ENCODE data around the gene UNK.
"Not testable (repeated sequence)": the region's sequence is repeated elsewhere in the genome, so short reads cannot be mapped to it uniquely, and the experiment has no call there.

UNK gene

DNA sequence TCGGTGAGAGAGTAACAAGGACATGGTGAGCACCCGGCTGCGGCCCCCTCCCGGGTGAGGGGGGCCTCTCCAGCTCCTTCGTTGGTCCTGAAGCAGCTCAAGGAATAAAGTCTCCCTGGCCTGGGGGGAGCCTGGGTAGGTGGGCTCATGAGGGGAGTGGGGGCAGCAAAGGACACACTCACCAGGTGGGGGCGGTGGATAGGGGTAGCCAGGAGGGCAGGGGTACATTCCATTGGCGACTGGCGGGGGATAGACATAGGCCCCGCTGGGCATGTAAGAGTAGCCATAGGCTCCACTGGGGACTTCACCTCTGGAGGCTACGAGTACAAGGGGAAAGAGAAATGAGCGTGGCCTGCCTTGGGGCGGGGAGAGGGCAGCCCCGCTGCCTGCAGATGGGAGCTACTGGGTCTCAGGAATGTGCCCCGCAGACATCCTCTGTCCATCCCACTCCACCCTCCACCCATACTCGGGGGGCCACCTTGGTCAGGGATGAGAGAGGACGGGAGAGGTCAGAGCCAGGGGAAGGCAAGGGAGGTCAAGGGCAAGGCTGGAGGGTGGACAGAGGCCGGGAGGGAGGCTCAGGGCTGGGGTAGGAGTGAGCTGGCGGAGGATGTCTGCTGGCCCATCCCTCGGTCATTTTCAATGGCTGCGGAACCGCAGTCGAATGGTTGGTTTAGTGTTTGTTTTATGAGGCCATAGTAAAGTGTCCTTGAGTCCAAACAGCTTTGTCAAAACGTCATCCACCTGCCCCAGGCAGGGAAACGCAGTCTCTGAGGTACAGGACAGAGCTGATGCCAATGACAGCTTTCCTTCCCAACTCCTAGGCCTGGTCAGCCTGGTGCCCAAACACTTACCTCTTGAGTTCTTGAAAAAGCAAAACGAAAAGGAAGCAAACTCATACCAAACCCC, 63.3 kb downstream of the UNK start:
- no peak for DNase-seq (ENCODE audit: low spot score)

DNA sequence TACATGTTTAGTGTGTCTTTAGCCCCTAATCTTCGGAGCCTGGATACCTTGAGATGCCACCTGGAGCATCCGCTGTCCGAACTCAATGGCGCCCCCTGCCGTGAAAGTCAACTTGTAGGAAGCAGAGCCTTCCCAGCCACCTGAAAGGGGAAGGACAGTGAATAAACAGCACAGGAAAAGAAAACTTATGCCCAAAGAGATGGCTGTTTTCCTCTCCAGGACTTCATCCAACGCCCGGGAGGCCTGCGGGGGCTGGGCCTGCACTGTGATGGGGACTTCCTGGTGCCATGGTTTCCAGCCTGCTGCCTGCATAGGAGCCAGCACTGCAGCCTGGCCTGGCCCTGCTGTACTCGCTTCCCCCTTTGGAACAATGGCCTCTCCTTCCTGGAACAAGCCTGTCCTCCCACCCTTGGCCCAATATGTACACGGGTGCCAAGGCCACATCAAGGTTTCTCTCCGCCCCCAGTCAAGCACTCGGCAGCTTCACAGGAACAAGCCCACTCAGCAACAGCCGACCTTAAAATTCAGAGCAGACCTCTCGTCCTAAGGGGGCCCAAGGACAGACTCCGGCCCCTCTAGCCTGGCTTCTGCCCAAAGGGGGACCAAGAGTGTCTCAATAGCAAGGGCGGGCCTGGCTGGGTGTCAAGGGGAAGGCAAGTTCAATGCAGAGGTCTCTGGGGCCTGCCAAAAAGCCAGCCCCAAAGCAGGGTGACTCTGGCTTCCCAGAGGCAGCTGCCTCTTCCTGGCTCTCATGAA, 64.1 kb downstream of the UNK start:
- DNase-seq (ENCODE audit: low spot score) = peak; percentile 61

- DNase-seq (ENCODE audit: low spot score) = no peak
These were observed 64.7 kb downstream of the UNK start for GRCh38 chr17:75849279-75849646.

DNA sequence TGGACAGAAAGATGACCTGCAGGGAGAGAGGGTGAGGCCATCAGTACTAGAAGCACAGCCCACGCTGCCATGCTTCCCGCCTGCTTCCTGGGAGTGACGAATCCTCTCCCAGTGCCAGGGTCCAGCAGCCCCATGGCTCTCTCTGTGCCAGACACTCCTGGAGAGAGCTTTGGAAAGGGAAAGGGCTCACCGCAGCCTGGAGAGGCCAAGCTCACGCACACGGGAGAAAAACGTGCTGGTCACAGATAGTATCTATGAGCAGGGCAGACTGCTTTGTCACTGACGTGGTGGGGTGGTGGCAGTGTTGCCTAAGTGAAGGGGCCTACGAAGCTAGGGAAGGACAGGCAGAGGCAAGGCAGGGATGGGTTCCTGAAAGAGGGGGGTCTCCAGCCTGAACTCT, 65.1 kb downstream of the UNK start:
- no peak for DNase-seq (ENCODE audit: low spot score)

DNA sequence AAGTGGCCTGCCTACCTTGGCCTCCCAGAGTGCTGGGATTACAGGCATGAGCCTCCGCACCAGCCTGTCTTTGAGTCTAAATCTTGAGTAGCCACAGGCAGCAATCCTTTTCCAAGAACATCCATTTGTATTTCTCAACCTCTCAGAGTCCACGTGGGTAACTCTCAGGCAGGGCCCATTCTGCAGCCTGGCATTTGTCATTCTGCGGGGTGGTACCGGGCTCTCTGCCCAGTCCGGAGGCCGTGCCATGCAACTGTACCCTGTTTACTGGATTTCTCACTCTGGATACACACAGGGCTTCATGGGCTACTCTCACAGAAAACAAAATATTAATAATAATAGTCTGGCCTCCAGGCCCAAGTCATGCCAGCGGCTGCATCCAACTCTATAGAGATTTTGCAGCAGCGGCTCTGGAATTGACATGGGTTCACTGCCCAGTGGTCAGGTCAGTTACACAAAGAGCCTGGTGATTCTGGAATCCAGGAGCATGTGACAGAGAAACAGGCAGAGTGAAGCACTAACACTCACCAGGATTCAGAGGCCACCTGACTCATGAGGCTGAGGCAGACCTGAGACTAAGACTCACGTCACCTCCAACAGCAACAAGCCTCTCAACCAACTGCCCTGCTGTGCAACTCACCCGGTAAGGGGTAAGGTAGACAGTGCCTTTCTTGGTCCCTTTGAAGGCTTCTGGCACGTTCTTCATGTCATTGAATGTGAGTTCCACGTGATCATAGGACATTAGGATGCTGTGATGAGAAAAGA, 66.5 kb downstream of the UNK start:
- no peak for DNase-seq (ENCODE audit: low spot score)

DNA sequence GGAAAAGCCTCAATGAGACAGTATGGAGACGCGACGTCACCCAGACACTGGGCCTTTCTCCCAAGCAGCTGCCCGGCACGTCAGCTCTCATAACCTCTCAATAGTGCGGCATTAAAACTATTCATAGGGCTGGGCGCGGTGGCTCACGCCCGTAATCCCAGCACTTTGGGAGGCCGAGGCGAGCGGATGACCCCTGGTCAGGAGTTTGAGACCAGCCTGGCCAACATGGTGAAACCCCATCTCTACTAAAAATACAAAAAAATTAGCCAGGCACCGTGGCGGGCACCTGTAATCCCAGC, 67.0 kb downstream of the UNK start:
- DNase-seq (ENCODE audit: low spot score) = not testable (repeated sequence)

DNA sequence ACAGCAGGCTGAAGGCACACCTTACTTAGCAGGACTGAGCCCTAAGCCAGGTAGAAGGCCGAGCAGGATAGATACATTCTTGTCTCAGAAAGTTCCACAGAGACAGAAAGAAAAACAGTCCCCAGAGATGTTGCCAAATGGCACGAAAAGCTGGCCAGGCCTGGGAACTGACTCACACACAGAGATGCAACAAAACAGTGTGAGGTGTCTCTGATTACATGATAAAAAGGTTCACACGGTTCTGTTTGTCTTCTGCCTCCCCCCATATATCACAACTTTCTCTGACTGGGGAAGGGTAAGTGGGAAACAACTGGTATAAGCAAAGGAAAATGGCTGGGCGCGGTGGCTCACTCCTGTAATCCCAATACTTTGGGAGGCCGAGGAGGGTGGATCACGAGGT, 68.8 kb downstream of the UNK start:
- DNase-seq (ENCODE audit: low spot score) = no peak

- no peak for DNase-seq (ENCODE audit: low spot score)
These were observed 69.6 kb downstream of the UNK start for GRCh38 chr17:75854101-75854748.

GRCh38 chr17:75854881-75855309, 70.3 kb downstream of the UNK start:
- DNase-seq (ENCODE audit: low spot score) = no peak

DNA sequence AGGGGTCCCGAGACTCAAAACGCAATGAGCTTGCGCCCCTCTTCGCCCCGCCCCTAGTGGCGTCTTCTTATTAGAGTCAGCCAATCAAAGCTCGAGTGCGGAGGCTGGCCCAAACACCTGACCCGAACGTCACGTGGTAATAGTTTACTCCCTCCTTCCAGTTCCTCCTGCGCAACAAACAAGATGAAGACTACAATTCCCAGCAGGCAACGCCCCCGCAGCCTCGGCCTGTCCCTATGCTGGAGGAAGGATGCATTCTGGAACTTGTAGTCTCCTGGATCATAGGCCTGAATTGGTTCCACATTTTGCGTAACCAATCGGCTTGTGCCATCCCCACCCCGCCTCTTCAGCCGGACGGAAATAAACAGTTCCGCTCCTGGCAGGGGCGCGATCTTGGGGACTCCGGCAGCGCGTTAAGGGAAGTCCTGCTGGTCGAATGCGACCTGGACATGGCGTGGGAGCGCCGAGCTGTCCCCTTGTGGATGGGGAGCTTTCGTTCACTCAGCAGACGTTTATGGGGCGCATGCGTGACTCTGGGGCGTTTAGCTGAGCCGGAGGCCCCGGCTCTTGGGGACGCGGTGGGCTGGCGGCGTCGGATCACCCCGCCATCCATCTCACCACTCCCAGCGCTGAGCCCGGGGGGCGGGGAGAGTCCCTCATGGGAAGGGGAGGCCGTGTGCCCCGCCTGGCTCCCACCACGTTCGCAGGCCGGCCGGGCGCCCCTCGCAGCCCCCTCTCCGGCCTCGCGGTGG, 70.9 kb downstream of the UNK start, which contains the start of gene WBP2:
WBP2 (minus strand) TSS at position 26 of the 752 bp plus-strand sequence. CDS start 38 bp downstream, outside the sequence.
- DNase-seq (ENCODE audit: low spot score) = peak; percentile 100

GRCh38 chr17:75856062-75856756, 71.6 kb downstream of the UNK start:
- no peak for DNase-seq (ENCODE audit: low spot score)

DNA sequence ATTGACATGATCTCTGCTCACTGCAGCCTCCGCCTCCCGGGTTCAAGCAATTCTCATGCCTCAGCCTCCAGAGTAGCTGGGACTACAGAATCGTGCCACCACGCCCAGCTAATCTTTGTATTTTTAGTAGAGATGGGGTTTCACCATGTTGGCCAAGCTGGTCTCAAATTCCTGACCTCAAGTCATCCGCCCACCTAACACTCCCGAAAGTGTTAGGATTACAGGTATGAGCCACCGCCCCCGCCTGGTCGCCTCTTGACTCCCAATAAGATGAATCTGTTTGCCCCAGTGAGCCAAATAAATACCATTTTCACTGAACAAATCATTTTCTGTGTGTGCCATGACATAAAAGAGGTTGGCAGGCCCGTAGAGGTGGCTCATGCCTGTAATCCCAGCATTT, 74.8 kb downstream of the UNK start:
- DNase-seq (ENCODE audit: low spot score) = not testable (repeated sequence)

GRCh38 chr17:75861927-75862317, 77.3 kb downstream of the UNK start:
- no peak for DNase-seq (ENCODE audit: low spot score)

GRCh38 chr17:75864448-75864871, 79.9 kb downstream of the UNK start:
- no peak for DNase-seq (ENCODE audit: low spot score)

DNA sequence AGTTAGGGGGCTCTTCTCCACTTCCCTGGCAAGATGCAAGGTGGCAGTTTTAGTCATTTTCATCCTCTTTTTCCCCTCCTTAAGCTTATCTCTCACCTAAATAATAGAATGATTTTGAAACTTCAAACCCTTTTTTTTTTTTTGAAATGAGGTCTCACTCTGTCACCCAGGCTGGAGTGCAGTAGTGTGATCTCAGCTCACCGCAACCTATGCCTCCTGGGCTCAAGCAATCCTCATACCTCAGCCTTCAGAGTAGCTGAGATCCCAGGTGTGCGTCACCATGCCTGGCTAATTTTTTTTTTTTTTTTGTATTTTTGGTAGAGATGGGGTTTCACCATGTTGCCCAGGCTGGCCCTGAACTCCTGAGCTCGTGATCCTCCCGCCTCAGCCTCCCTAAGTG, 80.3 kb downstream of the UNK start:
- not testable (repeated sequence) for DNase-seq (ENCODE audit: low spot score)

DNA sequence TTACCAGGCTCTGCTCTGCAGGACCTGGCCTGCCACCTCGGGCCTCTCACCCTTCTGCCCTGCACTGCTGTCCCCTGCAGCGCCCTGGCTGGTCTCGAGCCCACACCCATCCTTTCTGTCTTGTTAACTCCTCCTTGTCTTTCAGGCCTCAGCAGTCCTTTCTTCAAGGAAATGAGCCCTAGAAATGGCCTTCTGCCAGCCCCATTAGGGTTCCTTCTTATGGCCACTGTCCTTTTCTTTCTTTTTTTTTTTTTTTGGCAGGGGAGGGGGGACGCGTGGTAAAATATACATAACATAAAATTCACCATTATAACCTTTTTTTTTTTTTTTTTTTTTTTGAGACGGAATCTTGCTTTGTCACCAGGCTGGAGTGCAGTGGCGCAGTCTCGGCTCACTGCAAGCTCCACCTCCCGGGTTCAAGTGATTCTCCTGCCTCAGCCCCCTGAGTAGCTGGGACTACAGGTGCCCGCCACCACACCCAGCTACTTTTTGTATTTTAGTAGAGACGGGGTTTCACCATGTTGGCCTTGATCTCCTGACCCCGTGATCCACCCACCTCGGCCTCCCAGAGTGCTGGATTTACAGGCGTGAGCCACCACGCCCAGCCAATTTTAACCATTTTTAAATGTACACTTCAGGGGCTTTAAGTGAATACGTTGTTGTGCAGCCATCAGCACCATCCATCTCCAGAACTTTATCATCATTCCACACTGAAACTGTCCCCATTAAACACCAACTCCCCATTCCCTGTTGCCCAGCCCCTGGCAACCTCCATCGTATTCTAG, 81.0 kb downstream of the UNK start:
- not testable (repeated sequence) for DNase-seq (ENCODE audit: low spot score)

DNA sequence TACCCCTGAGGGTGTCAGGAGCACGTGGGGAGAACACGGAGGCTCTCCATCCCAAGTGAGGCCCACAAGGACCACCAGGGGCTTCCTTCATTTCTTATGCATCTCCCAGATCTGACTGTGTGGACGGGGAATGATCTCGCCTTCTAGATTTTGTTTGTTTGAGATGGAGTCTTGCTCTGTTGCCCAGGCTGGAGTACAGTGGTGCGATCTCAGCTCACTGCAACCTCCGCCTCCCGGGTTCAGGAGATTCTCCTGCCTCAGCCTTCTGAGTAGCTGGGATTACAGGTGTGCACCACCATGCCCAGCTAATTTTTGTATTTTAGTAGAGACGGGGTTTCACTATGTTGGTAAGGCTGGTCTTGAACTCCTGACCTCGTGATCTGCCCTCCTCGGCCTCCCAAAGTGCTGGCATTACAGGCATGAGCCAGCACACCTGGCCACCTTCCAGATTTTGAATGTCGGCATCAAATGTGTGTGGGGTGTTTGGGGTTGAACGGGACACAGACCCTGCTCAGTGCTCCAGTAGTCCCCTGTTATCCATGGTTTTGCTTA, 84.2 kb downstream of the UNK start:
- DNase-seq (ENCODE audit: low spot score) = not testable (repeated sequence)

DNA sequence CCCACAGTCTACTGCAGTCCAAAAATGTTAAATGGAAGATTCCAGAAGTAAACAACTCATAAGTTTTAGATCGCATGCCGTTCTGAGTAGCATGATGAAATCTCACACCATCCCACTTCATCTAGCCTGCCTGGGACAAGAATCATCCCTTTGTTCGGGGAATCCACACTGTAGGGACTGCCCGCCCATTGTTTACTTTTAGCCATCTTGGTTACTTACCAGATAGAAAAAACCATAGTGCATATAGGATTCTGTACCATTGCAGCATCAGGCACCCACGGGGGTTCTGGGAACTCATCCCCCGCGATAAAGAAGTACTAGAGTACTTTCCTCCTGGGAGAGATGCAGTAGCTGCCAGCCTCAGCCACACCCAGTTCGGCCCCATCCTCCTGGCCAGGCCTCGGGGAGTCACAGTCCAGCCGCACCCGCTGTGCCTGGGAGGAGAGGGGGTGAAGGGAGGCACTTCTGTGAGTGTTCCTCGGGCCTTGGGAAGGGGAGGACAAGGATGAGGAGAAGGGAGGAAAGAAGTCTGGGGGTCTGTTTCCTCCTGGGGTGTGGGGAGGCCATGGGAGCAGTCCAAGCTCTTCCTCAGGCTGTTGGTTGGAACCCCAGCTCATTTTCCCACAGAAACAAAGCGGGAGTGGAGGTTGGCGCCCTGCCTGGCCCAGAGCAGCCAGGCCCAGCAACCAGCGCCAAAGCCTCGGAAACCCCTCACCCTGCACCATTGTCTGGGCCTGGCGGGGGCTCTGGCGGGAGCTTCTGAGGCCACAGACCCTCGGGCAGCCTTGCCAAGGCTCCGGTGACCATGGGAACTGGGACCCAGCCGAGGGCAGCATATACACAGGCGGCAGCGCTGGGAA, 84.9 kb downstream of the UNK start:
- no peak for DNase-seq (ENCODE audit: low spot score)
